Measurements from ENCODE around the gene CLMN. TPM values are rescaled to one million over a fixed set of nuclear protein-coding genes. Genes with fewer than 3 reads are reported as not detected.
A peak's percentile ranks its signal among the peaks of the same experiment; 100 is the strongest.

CLMN gene
- total and polyA plus RNA-seq, 2 of the 13 experiments (the other 11 are each of a cell fraction or from before 2014, with no cell fraction given) = 15.1 to 16.7 TPM

- FAIRE-seq (peak; percentile 98), DNase-seq (ENCODE audit: low spot score) (peak; percentile 82), ATAC-seq (peak; percentile 94)
- H3K27me3 ChIP-seq (ENCODE audit: control insufficient read depth in 1 of 2, insufficient read depth in 2 of 2, low read length in 2 of 2) = no peaks in the 10 kb centered on the region
- H3K4me3 ChIP-seq (replicated peaks in 1 of 3; ENCODE audit: insufficient read depth in 1 of 3, low read depth in 2 of 3, low read length in 3 of 3) = peak overlapping the region in 2 of 3 experiments; percentile 3 to 34; a peak in 2 of 6 replicates
- ChIA-PET CTCF (ENCODE audit: low intra/inter-chr PET ratio, low total read pairs) (no interaction called here), POLR2A (interaction anchor here (0.6 to 1.4 kb wide), 3 partner anchors 16 to 22 kb away, joined by 4 to 6 read pairs (median 4); no protein-coding TSS in a partner anchor)
- peaks cover 43% of the 10 kb centered on the region for H3K4me1 ChIP-seq (ENCODE audit: insufficient read depth, low read length)
- no peaks in the 10 kb centered on the region for H4K20me1 ChIP-seq (ENCODE audit: insufficient read depth, low read length)
- BruUV-seq (replicated peaks) = no TSS peak
- no peak overlapping the region for H2AFZ ChIP-seq (ENCODE audit: low read length)
- in situ Hi-C loops (cut with HindIII; ENCODE audit: extremely low pct_ligation_motif_present, low pct_unique_long_range_greater_than_20kb) = no loop called here
- no peaks in the 10 kb centered on the region for H3K9me3 ChIP-seq (ENCODE audit: low read length)
- H3K27ac ChIP-seq (ENCODE audit: extremely low read length, insufficient read depth, low read length) = peak overlapping the region; percentile 12
- WGBS (ENCODE audit: low lambda C conversion rate) = 29% methylated on average over 12 of the region's 17 CpGs
- H3K4me2 ChIP-seq (ENCODE audit: low read depth, low read length) = peak overlapping the region; percentile 82
- H3K9ac ChIP-seq (ENCODE audit: insufficient read depth, low read depth, low read length) = peak overlapping the region; percentile 2; the same call in 1 of the 2 replicates
- H3K36me3 ChIP-seq (replicated peaks in 1 of 2; ENCODE audit: control insufficient read depth in 1 of 2, insufficient read depth in 2 of 2, low read length in 2 of 2) = no peaks in the 10 kb centered on the region
- intact Hi-C loops (cut with micrococcal nuclease; ENCODE audit: unreplicated experiment) = no loop called here
- no peaks in the 10 kb centered on the region for H3K79me2 ChIP-seq (ENCODE audit: insufficient read depth, low read length)
- TF ChIP-seq ZNF224 (CRISPR knock-in tag; IDR thresholded peaks at IDR 0.05) (no peak), NR2C2 (CRISPR knock-in tag; IDR thresholded peaks at IDR 0.05; ENCODE audit: borderline replicate concordance) (peak; percentile 57; the same call in 1 of the 2 replicates), ZXDC (CRISPR knock-in tag; IDR thresholded peaks at IDR 0.05) (no peak), CEBPG (CRISPR knock-in tag; IDR thresholded peaks at IDR 0.05) (peak; percentile 32), GABPA (IDR thresholded peaks at IDR 0.05; ENCODE audit: low read depth, low read length) (no peak), GABPA (CRISPR knock-in tag; IDR thresholded peaks at IDR 0.05; ENCODE audit: low read depth) (no peak), ATRX (CRISPR knock-in tag; IDR thresholded peaks at IDR 0.05; ENCODE audit: borderline replicate concordance) (no peak), PRDM4 (CRISPR knock-in tag; IDR thresholded peaks at IDR 0.05; ENCODE audit: borderline replicate concordance) (no peak), ATF2 (CRISPR knock-in tag; IDR thresholded peaks at IDR 0.05) (no peak), BCL6 (CRISPR knock-in tag; IDR thresholded peaks at IDR 0.05) (peak; percentile 66; the same call in 1 of the 2 replicates), ZNF652 (CRISPR knock-in tag; IDR thresholded peaks at IDR 0.05; ENCODE audit: borderline replicate concordance, low read depth) (no peak), ATF3 (CRISPR knock-in tag; IDR thresholded peaks at IDR 0.05) (no peak)
- TF ChIP-seq, protein P1, sequence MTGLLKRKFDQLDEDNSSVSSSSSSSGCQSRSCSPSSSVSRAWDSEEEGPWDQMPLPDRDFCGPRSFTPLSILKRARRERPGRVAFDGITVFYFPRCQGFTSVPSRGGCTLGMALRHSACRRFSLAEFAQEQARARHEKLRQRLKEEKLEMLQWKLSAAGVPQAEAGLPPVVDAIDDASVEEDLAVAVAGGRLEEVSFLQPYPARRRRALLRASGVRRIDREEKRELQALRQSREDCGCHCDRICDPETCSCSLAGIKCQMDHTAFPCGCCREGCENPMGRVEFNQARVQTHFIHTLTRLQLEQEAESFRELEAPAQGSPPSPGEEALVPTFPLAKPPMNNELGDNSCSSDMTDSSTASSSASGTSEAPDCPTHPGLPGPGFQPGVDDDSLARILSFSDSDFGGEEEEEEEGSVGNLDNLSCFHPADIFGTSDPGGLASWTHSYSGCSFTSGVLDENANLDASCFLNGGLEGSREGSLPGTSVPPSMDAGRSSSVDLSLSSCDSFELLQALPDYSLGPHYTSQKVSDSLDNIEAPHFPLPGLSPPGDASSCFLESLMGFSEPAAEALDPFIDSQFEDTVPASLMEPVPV (CRISPR knock-in tag; IDR thresholded peaks at IDR 0.05) = no peak
- TF ChIP-seq, protein P2, sequence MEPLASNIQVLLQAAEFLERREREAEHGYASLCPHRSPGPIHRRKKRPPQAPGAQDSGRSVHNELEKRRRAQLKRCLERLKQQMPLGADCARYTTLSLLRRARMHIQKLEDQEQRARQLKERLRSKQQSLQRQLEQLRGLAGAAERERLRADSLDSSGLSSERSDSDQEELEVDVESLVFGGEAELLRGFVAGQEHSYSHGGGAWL (CRISPR knock-in tag; IDR thresholded peaks at IDR 0.05) = no peak
Measured at GRCh38 chr14:95273001-95273978, 46.4 kb downstream of the CLMN start.

Measured in HepG2 (cell line).